HCT116 (cell line): ENCODE measurements around the gene TXNRD3. TPM values are rescaled to one million over a fixed set of nuclear protein-coding genes. Genes with fewer than 3 reads are reported as not detected.

ENCODE experiments used
- ATAC-seq: fragments of 200-7000 bp; cut with Tn5 transposase; 2 replicates; pipeline ENCODE4 v1.9.1; 2020; ENCODE audit warnings: mild to moderate bottlenecking, moderate library complexity
- BruUV-seq: library from RNA; stranded (reverse); fragments of 400-500 nt; replicated peaks from 2 replicates; lab custom pipeline; 2021; lab: Mats Ljungman, UMichigan
- CTCF ChIA-PET: fragments of 300-600 bp; sonication (Branson Sonifier 250); formaldehyde crosslinking; loops from one replicate; lab custom pipeline; 2021; ENCODE audit warnings: antibody characterized with exemption; lab: Charles Lee
- POLR2A ChIA-PET: fragments of 300-600, 350-600 bp; sonication (Branson Sonifier 250); formaldehyde crosslinking; loops from one replicate; lab custom pipeline; 2021; ENCODE audit warnings: antibody characterized with exemption; lab: Charles Lee
- RAD21 ChIA-PET, 2 experiments: fragments of 300-600 bp; sonication (Branson Sonifier 250); formaldehyde crosslinking; loops; one replicate each; lab custom pipeline; 2023; ENCODE audit warnings: low total read pairs in 2 of 2; ENCODE audit not compliant: uncharacterized antibody in 2 of 2, unreplicated experiment in 2 of 2, low non-redundant PET in 1 of 2; lab: Charles Lee
- DNase-seq: peaks from one replicate; pipeline ENCODE4 v3.0.0-alpha.2; 2010; ENCODE audit warnings: low read depth, low spot score
- H2AFZ ChIP-seq: fragments of 200-600 bp; shearing (Covaris generic), sonication (generic); 2 replicates; pipeline ENCODE4 v1.6.1; 2017; ENCODE audit warnings: low read depth, mixed run types, mixed read lengths, antibody characterized with exemption, low read length; ENCODE audit not compliant: poor library complexity, severe bottlenecking
- H3K27ac ChIP-seq: 2 replicates; pipeline ENCODE4 v1.5.1; 2012; ENCODE audit warnings: low read depth, low read length
- H3K27me3 ChIP-seq: fragments of 200-600 bp; sonication (generic); 2 replicates; pipeline ENCODE4 v1.6.1; 2016; ENCODE audit warnings: mixed run types, low read length, mixed read lengths; ENCODE audit not compliant: insufficient read depth
- H3K36me3 ChIP-seq, 2 experiments: fragments of 200-500 bp in 1 of 2; fragments of 200-600 bp in 1 of 2; sonication (Bioruptor generic) in 1 of 2; sonication (generic) in 1 of 2; 2 replicates each; pipeline versions ENCODE4 v1.5.1 to v1.6.1; 2014 to 2016; ENCODE audit warnings: low read length in 2 of 2, inconsistent platforms in 1 of 2, mixed read lengths in 1 of 2, mixed run types in 1 of 2; ENCODE audit not compliant: insufficient read depth in 2 of 2, control insufficient read depth in 1 of 2
- H3K4me1 ChIP-seq, 2 experiments: fragments of 200-600 bp in 1 of 2; sonication (generic) in 1 of 2; 2 replicates each; pipeline versions ENCODE4 v1.5.1 to v1.6.1; 2012 to 2017; ENCODE audit warnings: low read length in 2 of 2, inconsistent platforms in 1 of 2, mild to moderate bottlenecking in 1 of 2, mixed read lengths in 1 of 2, mixed run types in 1 of 2, moderate library complexity in 1 of 2; ENCODE audit not compliant: insufficient read depth in 2 of 2, control insufficient read depth in 1 of 2
- H3K4me2 ChIP-seq: fragments of 200-600 bp; sonication (generic); 2 replicates; pipeline ENCODE4 v1.6.1; 2017; ENCODE audit warnings: mixed run types, low read length, mixed read lengths
- H3K4me3 ChIP-seq, 2 experiments: fragments of 200-600 bp in 1 of 2; sonication (generic) in 1 of 2; replicated peaks in 1 of 2; 2 replicates each; pipeline ENCODE4 v1.5.1; 2011 to 2016; ENCODE audit warnings: low read length in 2 of 2, control low read depth in 1 of 2, low read depth in 1 of 2, mild to moderate bottlenecking in 1 of 2, mixed read lengths in 1 of 2, mixed run types in 1 of 2
- H3K79me2 ChIP-seq: fragments of 200-600 bp; sonication (generic); 2 replicates; pipeline ENCODE4 v1.6.1; 2017; ENCODE audit warnings: mild to moderate bottlenecking, mixed run types, low read length, moderate library complexity, mixed read lengths; ENCODE audit not compliant: insufficient read depth
- H3K9ac ChIP-seq: fragments of 200-600 bp; sonication (generic); 2 replicates; pipeline ENCODE4 v1.6.1; 2016; ENCODE audit warnings: low read length, mixed read lengths
- H3K9me2 ChIP-seq: fragments of 200-600 bp; sonication (generic), shearing (Covaris generic); 2 replicates; pipeline ENCODE4 v1.6.1; 2017; ENCODE audit warnings: mixed run types, mild to moderate bottlenecking, moderate library complexity; ENCODE audit not compliant: insufficient read depth
- H3K9me3 ChIP-seq, 2 experiments: fragments of 200-500 bp in 1 of 2; fragments of 200-600 bp in 1 of 2; sonication (Bioruptor generic) in 1 of 2; sonication (generic) in 1 of 2; 2 replicates each; pipeline ENCODE4 v1.6.1; 2014 to 2017; ENCODE audit warnings: low read length in 2 of 2, mixed read lengths in 2 of 2, inconsistent platforms in 1 of 2, low read depth in 1 of 2, mild to moderate bottlenecking in 1 of 2, mixed run types in 1 of 2, moderate library complexity in 1 of 2; ENCODE audit not compliant: control insufficient read depth in 1 of 2, insufficient read depth in 1 of 2
- H4K20me1 ChIP-seq: fragments of 200-600 bp; sonication (generic), shearing (Covaris generic); 2 replicates; pipeline ENCODE4 v1.6.1; 2017; ENCODE audit warnings: mixed run types, mild to moderate bottlenecking, moderate library complexity; ENCODE audit not compliant: insufficient read depth
- CBX3 ChIP-seq: IDR thresholded peaks from 2 replicates; pipeline ENCODE4 v1.6.1; 2012; ENCODE audit warnings: low read depth
- CEBPB ChIP-seq: IDR thresholded peaks from 2 replicates; pipeline ENCODE4 v1.6.1; 2012; ENCODE audit warnings: low read depth
- EZH2phosphoT487 ChIP-seq: fragments of 200-600 bp; IDR thresholded peaks from 2 replicates; pipeline ENCODE4 v1.6.1; 2018; ENCODE audit warnings: antibody characterized with exemption, borderline replicate concordance
- FOSL1 ChIP-seq: IDR thresholded peaks from 2 replicates; pipeline ENCODE4 v1.6.1; 2012; ENCODE audit warnings: low read depth
- POLR2A ChIP-seq: IDR thresholded peaks from 2 replicates; pipeline ENCODE4 v1.7.0; 2011; ENCODE audit warnings: borderline replicate concordance; ENCODE audit not compliant: insufficient read depth, insufficient read length; ENCODE audit errors: extremely low read depth
- POLR2AphosphoS5 ChIP-seq: IDR thresholded peaks from 2 replicates; pipeline ENCODE4 v1.6.1; 2011; ENCODE audit warnings: mild to moderate bottlenecking, low read depth, low read length, moderate library complexity
- RAD21 ChIP-seq: IDR thresholded peaks from 2 replicates; pipeline ENCODE4 v1.6.1; 2012; ENCODE audit warnings: low read depth, mild to moderate bottlenecking
- SIN3A ChIP-seq: IDR thresholded peaks from 2 replicates; pipeline ENCODE4 v1.6.1; 2012; ENCODE audit warnings: low read depth
- SP1 ChIP-seq: IDR thresholded peaks from 2 replicates; pipeline ENCODE4 v1.6.1; 2012; ENCODE audit warnings: low read depth
- SRF ChIP-seq: IDR thresholded peaks from 2 replicates; pipeline ENCODE4 v1.6.1; 2012; ENCODE audit warnings: low read depth
- TCF7L2 ChIP-seq: IDR thresholded peaks from 2 replicates; pipeline ENCODE4 v1.7.0; 2011; ENCODE audit warnings: borderline replicate concordance, inconsistent platforms; ENCODE audit not compliant: insufficient read depth, insufficient read length; ENCODE audit errors: extremely low read depth
- YY1 ChIP-seq: IDR thresholded peaks from 2 replicates; pipeline ENCODE4 v1.6.1; 2011; ENCODE audit warnings: low read length, low read depth, moderate library complexity, mild to moderate bottlenecking; ENCODE audit not compliant: insufficient replicate concordance; ENCODE audit errors: extremely low read depth
- ZFX ChIP-seq: fragments of 450-650 bp; IDR thresholded peaks from 2 replicates; pipeline ENCODE4 v1.6.1; 2017
- intact Hi-C: fragments of 100-400 bp; cut with micrococcal nuclease; formaldehyde crosslinking; loops from 2 replicates; pipeline ENCODE4 v1.10.0; 2022
- total RNA-seq: library from RNA; stranded (reverse); gene quantifications from one replicate; pipeline ENCODE4 v1.2.1, GENCODE V29; 2021; ENCODE audit not compliant: unreplicated experiment
- TF ChIP-seq, protein P1 (sequence below): IDR thresholded peaks from 2 replicates; pipeline ENCODE4 v1.6.1; 2012
- TF ChIP-seq, protein P2 (sequence below), 3 experiments: fragments of 200-600 bp in 1 of 3; sonication (generic) in 1 of 3; IDR thresholded peaks in 2 of 3; conservative IDR thresholded peaks in 1 of 3; 2 replicates each; pipeline ENCODE4 v1.5.1; 2012 to 2017; ENCODE audit warnings: low read depth in 2 of 3, low read length in 2 of 3, antibody characterized with exemption in 1 of 3, borderline replicate concordance in 1 of 3, control low read depth in 1 of 3, mild to moderate bottlenecking in 1 of 3, mixed read lengths in 1 of 3, mixed run types in 1 of 3, moderate library complexity in 1 of 3; ENCODE audit not compliant: insufficient read depth in 1 of 3
- TF ChIP-seq, protein P3 (sequence below): IDR thresholded peaks from 2 replicates; pipeline ENCODE4 v1.6.1; 2012
- TF ChIP-seq, protein P4 (sequence below): IDR thresholded peaks from 2 replicates; pipeline ENCODE4 v1.6.1; 2012; ENCODE audit warnings: low read depth

The TXNRD3 gene
- total RNA-seq, 1 experiment from 2014 or later = 19.3 TPM

DNA sequence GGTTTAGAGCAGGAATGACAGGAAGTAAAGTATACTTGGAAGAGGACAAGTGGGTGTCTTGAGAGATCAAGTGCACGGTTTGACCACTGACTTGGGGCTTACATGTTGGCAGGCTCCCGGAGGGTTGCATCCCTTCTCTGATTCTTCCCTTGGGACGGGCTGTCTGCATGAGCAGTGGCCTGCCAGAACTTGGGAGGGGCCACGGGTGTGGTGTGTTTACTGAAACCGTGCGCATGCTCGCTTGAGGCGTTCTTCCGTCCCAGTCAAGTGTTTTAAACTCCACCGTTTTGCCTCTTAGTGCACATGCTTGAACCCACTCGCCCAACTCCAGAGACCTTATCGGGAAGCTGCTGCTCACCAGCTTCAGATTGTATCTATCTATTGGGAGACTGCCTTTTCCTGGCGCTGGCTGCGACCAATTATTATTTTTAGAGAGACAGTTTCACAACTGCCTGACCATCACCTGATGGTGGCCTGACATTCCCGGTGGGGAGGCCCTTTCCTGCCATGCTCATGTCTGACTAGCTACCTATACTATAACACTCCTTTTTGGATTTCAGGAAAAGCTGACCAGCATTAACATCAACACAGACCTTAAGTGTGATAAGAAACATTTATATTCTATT lies 81.3 kb downstream of the TXNRD3 start:
- POLR2A ChIA-PET = no interaction called here
- no peak overlapping the region; the same call in 1 of the 2 replicates for H3K4me2 ChIP-seq

More for the DNA sequence above, 81.3 kb downstream of the TXNRD3 start:
- BruUV-seq = no TSS peak
- no peak overlapping the region for H2AFZ ChIP-seq
- ChIA-PET RAD21 (no interaction called here), CTCF (no interaction called here)
- no peaks in the 10 kb centered on the region for H4K20me1 ChIP-seq
- DNase-seq = no peak
- H3K79me2 ChIP-seq = no peaks in the 10 kb centered on the region
- H3K9me2 ChIP-seq = no peaks in the 10 kb centered on the region
- H3K4me1 ChIP-seq = no peaks in the 10 kb centered on the region
- H3K4me3 ChIP-seq = no peak overlapping the region
- no peaks in the 10 kb centered on the region for H3K27me3 ChIP-seq
- H3K36me3 ChIP-seq = no peaks in the 10 kb centered on the region
- intact Hi-C loops = no loop called here
- no peak overlapping the region for H3K9ac ChIP-seq
- no peaks in the 10 kb centered on the region for H3K9me3 ChIP-seq
- TF ChIP-seq, protein P1, sequence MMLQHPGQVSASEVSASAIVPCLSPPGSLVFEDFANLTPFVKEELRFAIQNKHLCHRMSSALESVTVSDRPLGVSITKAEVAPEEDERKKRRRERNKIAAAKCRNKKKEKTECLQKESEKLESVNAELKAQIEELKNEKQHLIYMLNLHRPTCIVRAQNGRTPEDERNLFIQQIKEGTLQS = no peak
- TF ChIP-seq TCF7L2 (no peak), SIN3A (no peak), CBX3 (no peak), SP1 (no peak), FOSL1 (no peak), POLR2A (no peak), POLR2AphosphoS5 (no peak), YY1 (no peak), CEBPB (no peak), SRF (no peak), EZH2phosphoT487 (no peak), ZFX (no peak), RAD21 (no peak)
- TF ChIP-seq, protein P2, sequence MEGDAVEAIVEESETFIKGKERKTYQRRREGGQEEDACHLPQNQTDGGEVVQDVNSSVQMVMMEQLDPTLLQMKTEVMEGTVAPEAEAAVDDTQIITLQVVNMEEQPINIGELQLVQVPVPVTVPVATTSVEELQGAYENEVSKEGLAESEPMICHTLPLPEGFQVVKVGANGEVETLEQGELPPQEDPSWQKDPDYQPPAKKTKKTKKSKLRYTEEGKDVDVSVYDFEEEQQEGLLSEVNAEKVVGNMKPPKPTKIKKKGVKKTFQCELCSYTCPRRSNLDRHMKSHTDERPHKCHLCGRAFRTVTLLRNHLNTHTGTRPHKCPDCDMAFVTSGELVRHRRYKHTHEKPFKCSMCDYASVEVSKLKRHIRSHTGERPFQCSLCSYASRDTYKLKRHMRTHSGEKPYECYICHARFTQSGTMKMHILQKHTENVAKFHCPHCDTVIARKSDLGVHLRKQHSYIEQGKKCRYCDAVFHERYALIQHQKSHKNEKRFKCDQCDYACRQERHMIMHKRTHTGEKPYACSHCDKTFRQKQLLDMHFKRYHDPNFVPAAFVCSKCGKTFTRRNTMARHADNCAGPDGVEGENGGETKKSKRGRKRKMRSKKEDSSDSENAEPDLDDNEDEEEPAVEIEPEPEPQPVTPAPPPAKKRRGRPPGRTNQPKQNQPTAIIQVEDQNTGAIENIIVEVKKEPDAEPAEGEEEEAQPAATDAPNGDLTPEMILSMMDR (IDR thresholded peaks at IDR 0.05 in 2 of 3, conservative IDR thresholded peaks at IDR 0.05 in 1 of 3; ENCODE audit: borderline replicate concordance in 1 of 3, insufficient read depth in 1 of 3, low read depth in 2 of 3, low read length in 2 of 3) = no peak
- TF ChIP-seq, protein P3, sequence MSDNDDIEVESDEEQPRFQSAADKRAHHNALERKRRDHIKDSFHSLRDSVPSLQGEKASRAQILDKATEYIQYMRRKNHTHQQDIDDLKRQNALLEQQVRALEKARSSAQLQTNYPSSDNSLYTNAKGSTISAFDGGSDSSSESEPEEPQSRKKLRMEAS = no peak
- TF ChIP-seq, protein P4, sequence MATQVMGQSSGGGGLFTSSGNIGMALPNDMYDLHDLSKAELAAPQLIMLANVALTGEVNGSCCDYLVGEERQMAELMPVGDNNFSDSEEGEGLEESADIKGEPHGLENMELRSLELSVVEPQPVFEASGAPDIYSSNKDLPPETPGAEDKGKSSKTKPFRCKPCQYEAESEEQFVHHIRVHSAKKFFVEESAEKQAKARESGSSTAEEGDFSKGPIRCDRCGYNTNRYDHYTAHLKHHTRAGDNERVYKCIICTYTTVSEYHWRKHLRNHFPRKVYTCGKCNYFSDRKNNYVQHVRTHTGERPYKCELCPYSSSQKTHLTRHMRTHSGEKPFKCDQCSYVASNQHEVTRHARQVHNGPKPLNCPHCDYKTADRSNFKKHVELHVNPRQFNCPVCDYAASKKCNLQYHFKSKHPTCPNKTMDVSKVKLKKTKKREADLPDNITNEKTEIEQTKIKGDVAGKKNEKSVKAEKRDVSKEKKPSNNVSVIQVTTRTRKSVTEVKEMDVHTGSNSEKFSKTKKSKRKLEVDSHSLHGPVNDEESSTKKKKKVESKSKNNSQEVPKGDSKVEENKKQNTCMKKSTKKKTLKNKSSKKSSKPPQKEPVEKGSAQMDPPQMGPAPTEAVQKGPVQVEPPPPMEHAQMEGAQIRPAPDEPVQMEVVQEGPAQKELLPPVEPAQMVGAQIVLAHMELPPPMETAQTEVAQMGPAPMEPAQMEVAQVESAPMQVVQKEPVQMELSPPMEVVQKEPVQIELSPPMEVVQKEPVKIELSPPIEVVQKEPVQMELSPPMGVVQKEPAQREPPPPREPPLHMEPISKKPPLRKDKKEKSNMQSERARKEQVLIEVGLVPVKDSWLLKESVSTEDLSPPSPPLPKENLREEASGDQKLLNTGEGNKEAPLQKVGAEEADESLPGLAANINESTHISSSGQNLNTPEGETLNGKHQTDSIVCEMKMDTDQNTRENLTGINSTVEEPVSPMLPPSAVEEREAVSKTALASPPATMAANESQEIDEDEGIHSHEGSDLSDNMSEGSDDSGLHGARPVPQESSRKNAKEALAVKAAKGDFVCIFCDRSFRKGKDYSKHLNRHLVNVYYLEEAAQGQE = no peak
- ATAC-seq = peak; percentile 22; the same call in 1 of the 2 replicates
- no peak overlapping the region for H3K27ac ChIP-seq
